HCT116 (cell line): ENCODE results near the gene ZNF316.

Experiments
- POLR2A ChIP-seq: IDR thresholded peaks from 2 replicates; pipeline ENCODE4 v1.7.0; 2011; ENCODE audit warnings: borderline replicate concordance; ENCODE audit not compliant: insufficient read depth, insufficient read length; ENCODE audit errors: extremely low read depth
- POLR2AphosphoS5 ChIP-seq: IDR thresholded peaks from 2 replicates; pipeline ENCODE4 v1.6.1; 2011; ENCODE audit warnings: mild to moderate bottlenecking, low read depth, low read length, moderate library complexity
- YY1 ChIP-seq: IDR thresholded peaks from 2 replicates; pipeline ENCODE4 v1.6.1; 2011; ENCODE audit warnings: low read length, low read depth, moderate library complexity, mild to moderate bottlenecking; ENCODE audit not compliant: insufficient replicate concordance; ENCODE audit errors: extremely low read depth
- TF ChIP-seq, protein P1 (sequence below), 3 experiments: fragments of 200-600 bp in 1 of 3; sonication (generic) in 1 of 3; IDR thresholded peaks in 2 of 3; conservative IDR thresholded peaks in 1 of 3; 2 replicates each; pipeline ENCODE4 v1.5.1; 2012 to 2017; ENCODE audit warnings: low read depth in 2 of 3, low read length in 2 of 3, antibody characterized with exemption in 1 of 3, borderline replicate concordance in 1 of 3, control low read depth in 1 of 3, mild to moderate bottlenecking in 1 of 3, mixed read lengths in 1 of 3, mixed run types in 1 of 3, moderate library complexity in 1 of 3; ENCODE audit not compliant: insufficient read depth in 1 of 3

- TF ChIP-seq POLR2AphosphoS5 (no peak), POLR2A (no peak), YY1 (no peak)
- TF ChIP-seq, protein P1, sequence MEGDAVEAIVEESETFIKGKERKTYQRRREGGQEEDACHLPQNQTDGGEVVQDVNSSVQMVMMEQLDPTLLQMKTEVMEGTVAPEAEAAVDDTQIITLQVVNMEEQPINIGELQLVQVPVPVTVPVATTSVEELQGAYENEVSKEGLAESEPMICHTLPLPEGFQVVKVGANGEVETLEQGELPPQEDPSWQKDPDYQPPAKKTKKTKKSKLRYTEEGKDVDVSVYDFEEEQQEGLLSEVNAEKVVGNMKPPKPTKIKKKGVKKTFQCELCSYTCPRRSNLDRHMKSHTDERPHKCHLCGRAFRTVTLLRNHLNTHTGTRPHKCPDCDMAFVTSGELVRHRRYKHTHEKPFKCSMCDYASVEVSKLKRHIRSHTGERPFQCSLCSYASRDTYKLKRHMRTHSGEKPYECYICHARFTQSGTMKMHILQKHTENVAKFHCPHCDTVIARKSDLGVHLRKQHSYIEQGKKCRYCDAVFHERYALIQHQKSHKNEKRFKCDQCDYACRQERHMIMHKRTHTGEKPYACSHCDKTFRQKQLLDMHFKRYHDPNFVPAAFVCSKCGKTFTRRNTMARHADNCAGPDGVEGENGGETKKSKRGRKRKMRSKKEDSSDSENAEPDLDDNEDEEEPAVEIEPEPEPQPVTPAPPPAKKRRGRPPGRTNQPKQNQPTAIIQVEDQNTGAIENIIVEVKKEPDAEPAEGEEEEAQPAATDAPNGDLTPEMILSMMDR (IDR thresholded peaks at IDR 0.05 in 2 of 3, conservative IDR thresholded peaks at IDR 0.05 in 1 of 3; ENCODE audit: borderline replicate concordance in 1 of 3, insufficient read depth in 1 of 3, low read depth in 2 of 3, low read length in 2 of 3): no peak
Measured at GRCh38 chr7:6648066-6648814, 11.1 kb downstream of the ZNF316 start.
